Measurements from ENCODE around the gene PTPRT. TPM values are rescaled to one million over a fixed set of nuclear protein-coding genes. Genes with fewer than 3 reads are reported as not detected.

The PTPRT gene
- total RNA-seq, 1 experiment from 2014 or later, result not detected

- no peaks in the 10 kb centered on the region for H3K4me1 ChIP-seq (ENCODE audit: insufficient read depth, low read length, poor library complexity, severe bottlenecking)
- DNase-seq (ENCODE audit: low spot score), result no peak
- ChIA-PET POLR2A (ENCODE audit: low non-redundant PET) (no interaction called here), CTCF (no interaction called here)
- H3K4me3 ChIP-seq (ENCODE audit: low read depth, low read length, poor library complexity, severe bottlenecking), result no peak overlapping the region
- BruUV-seq (replicated peaks), result no TSS peak
- TF ChIP-seq CTCF (conservative IDR thresholded peaks at IDR 0.05; ENCODE audit: low read depth, low read length) (no peak), EZH2 (IDR thresholded peaks at IDR 0.05; ENCODE audit: borderline replicate concordance, low read depth, low read length, poor library complexity, severe bottlenecking) (no peak)
- no peaks in the 10 kb centered on the region for H3K36me3 ChIP-seq (ENCODE audit: insufficient read depth, low read length, poor library complexity, severe bottlenecking)
- no peaks in the 10 kb centered on the region for H3K27me3 ChIP-seq (replicated peaks; ENCODE audit: insufficient read depth, low read depth, low read length, poor library complexity)
- H3K9me3 ChIP-seq (ENCODE audit: low read depth, low read length, poor library complexity, severe bottlenecking), result no peaks in the 10 kb centered on the region
- intact Hi-C loops (cut with micrococcal nuclease; ENCODE audit: unreplicated experiment), result no loop called here
- H3K27ac ChIP-seq (ENCODE audit: low read depth, low read length, poor library complexity, severe bottlenecking), result no peak overlapping the region
These were observed 337.0 kb downstream of the PTPRT start for GRCh38 chr20:42852691-42853090.

GRCh38 chr20:42846784-42847490, 342.8 kb downstream of the PTPRT start:
- CTCF ChIA-PET, result no interaction called here
- TF ChIP-seq EZH2 (IDR thresholded peaks at IDR 0.05; ENCODE audit: borderline replicate concordance, low read depth, low read length, poor library complexity, severe bottlenecking), result no peak
- no peak for TF ChIP-seq CTCF (conservative IDR thresholded peaks at IDR 0.05; ENCODE audit: low read depth, low read length)
- Histone ChIP-seq H3K36me3 (ENCODE audit: insufficient read depth, low read length, poor library complexity, severe bottlenecking) (no peaks in the 10 kb centered on the region), H3K4me1 (ENCODE audit: insufficient read depth, low read length, poor library complexity, severe bottlenecking) (no peaks in the 10 kb centered on the region), H3K27me3 (replicated peaks; ENCODE audit: insufficient read depth, low read depth, low read length, poor library complexity) (no peaks in the 10 kb centered on the region), H3K9me3 (ENCODE audit: low read depth, low read length, poor library complexity, severe bottlenecking) (no peaks in the 10 kb centered on the region), H3K4me3 (ENCODE audit: low read depth, low read length, poor library complexity, severe bottlenecking) (no peak overlapping the region), H3K27ac (ENCODE audit: low read depth, low read length, poor library complexity, severe bottlenecking) (no peak overlapping the region)
- DNase-seq (ENCODE audit: low spot score), result no peak
- no TSS peak for BruUV-seq (replicated peaks)
- POLR2A ChIA-PET (ENCODE audit: low non-redundant PET), result no interaction called here
- intact Hi-C loops (cut with micrococcal nuclease; ENCODE audit: unreplicated experiment), result no loop called here

GRCh38 chr20:42844751-42845150, 345.0 kb downstream of the PTPRT start:
- CTCF ChIA-PET, result no interaction called here
- Histone ChIP-seq H3K4me1 (ENCODE audit: insufficient read depth, low read length, poor library complexity, severe bottlenecking) (no peaks in the 10 kb centered on the region), H3K4me3 (ENCODE audit: low read depth, low read length, poor library complexity, severe bottlenecking) (no peak overlapping the region), H3K27ac (ENCODE audit: low read depth, low read length, poor library complexity, severe bottlenecking) (no peak overlapping the region), H3K36me3 (ENCODE audit: insufficient read depth, low read length, poor library complexity, severe bottlenecking) (no peaks in the 10 kb centered on the region), H3K9me3 (ENCODE audit: low read depth, low read length, poor library complexity, severe bottlenecking) (no peaks in the 10 kb centered on the region), H3K27me3 (replicated peaks; ENCODE audit: insufficient read depth, low read depth, low read length, poor library complexity) (no peaks in the 10 kb centered on the region)
- POLR2A ChIA-PET (ENCODE audit: low non-redundant PET), result no interaction called here
- BruUV-seq (replicated peaks), result no TSS peak
- no peak for DNase-seq (ENCODE audit: low spot score)
- TF ChIP-seq CTCF (conservative IDR thresholded peaks at IDR 0.05; ENCODE audit: low read depth, low read length), result no peak
- TF ChIP-seq EZH2 (IDR thresholded peaks at IDR 0.05; ENCODE audit: borderline replicate concordance, low read depth, low read length, poor library complexity, severe bottlenecking), result no peak
- intact Hi-C loops (cut with micrococcal nuclease; ENCODE audit: unreplicated experiment), result no loop called here
